PC-9 (cell line): ENCODE data around the gene ECI1.

Source experiments
- EZH2 ChIP-seq: fragments of 200-600 bp; sonication (generic); IDR thresholded peaks from 2 replicates; pipeline ENCODE4 v1.8.0; 2017; ENCODE audit warnings: antibody characterized with exemption, low read depth
- TF ChIP-seq, protein P1 (sequence below): fragments of 200-600 bp; sonication (generic); conservative IDR thresholded peaks from 2 replicates; pipeline ENCODE4 v1.6.1; 2017; ENCODE audit warnings: mixed run types, antibody characterized with exemption, mild to moderate bottlenecking, moderate library complexity

DNA sequence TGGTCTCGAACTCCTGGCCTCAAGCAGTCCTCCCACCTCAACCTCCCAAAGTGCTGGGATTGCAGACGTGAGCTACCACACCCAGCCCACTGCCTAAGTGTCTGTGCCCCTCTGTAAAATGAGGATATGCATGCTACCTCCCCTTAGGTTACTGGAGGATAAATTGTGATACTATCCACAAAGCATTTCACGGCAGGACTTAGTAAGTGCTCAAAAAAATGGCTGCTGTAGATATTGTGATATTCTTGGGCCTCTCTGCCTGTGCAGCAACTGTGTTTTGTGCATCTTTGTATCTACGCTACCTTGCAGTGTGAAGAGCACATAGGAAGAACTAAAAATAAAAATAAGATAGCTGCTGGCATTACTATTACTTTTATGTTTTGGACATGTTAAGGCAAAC lies 53.1 kb downstream of the ECI1 start:
- TF ChIP-seq, protein P1, sequence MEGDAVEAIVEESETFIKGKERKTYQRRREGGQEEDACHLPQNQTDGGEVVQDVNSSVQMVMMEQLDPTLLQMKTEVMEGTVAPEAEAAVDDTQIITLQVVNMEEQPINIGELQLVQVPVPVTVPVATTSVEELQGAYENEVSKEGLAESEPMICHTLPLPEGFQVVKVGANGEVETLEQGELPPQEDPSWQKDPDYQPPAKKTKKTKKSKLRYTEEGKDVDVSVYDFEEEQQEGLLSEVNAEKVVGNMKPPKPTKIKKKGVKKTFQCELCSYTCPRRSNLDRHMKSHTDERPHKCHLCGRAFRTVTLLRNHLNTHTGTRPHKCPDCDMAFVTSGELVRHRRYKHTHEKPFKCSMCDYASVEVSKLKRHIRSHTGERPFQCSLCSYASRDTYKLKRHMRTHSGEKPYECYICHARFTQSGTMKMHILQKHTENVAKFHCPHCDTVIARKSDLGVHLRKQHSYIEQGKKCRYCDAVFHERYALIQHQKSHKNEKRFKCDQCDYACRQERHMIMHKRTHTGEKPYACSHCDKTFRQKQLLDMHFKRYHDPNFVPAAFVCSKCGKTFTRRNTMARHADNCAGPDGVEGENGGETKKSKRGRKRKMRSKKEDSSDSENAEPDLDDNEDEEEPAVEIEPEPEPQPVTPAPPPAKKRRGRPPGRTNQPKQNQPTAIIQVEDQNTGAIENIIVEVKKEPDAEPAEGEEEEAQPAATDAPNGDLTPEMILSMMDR: no peak
- no peak for TF ChIP-seq EZH2
